Fibroblast of upper back skin (primary cell): ENCODE data around the gene IFI44L.

Source experiments
- DNase-seq: peaks from one replicate; pipeline ENCODE4 v3.0.0-alpha.2; 2013

Gene IFI44L

DNA sequence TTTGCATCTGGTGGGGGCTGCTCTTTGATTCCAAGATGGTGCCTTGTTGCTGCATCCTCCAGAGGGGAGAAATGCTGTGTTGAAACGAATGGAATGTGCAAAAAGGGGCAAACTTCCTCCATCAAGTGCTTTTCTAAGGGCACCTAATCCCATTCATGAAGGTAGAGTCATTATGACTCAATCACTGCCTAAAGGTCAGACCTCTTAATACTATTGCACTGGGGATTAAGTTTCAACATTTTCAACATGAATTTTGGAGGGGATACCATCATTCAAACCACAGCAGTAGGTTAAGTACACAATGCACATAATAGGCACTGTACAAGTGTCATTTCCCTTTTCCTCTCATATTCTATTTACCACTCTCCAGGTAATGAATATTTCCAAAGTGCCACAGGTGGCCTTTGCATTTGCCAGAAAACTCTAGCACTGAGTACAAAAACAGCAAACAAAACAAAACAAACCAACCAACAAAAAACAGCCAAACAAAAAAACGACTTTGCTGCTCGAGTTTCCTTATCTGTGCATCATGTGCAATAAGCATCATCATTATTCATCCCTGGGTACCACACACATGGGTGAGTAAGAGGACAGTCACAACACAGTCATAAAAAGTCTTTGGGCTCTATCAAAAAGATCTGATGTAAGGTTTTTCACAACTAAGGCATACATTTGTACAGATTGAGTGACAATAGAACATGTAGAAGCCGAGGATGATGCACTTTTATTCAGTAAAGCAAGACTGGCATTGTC, 71.9 kb downstream of the IFI44L start:
- DNase-seq = no peak
